Measurements from ENCODE around the gene PPEF1.

DNA sequence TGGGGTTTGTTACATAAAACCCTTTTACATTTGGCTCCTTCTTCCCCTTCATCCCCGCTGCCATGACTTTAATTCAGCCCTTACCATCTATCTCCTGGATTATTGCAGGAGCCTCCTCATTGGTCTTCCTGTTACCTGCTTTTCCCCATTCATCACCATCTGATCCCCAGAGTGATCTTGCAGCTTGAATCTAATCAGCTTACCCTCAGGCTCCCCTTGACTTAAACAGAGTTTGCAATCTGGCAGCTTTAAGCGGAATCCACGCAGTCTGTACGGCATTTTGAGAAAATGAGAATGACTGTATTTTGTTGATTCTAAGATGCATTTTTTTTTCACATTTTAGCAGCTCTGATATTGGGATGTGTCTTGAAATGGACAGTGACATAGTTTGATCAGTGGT, 14.9 kb upstream of the PPEF1 start:
- TF ChIP-seq BHLHE40 (IDR thresholded peaks at IDR 0.05; ENCODE audit: low read depth, low read length) (no peak), POLR2A (IDR thresholded peaks at IDR 0.05; ENCODE audit: low read depth, low read length) (no peak), SMC3 (IDR thresholded peaks at IDR 0.05; ENCODE audit: low read depth, low read length) (no peak)
